Mesendoderm (in vitro differentiated cells): ENCODE results near the gene TMEM132D.
A peak's percentile ranks its signal among the peaks of the same experiment; 100 is the strongest.

Experiments
- DNase-seq: peaks from one replicate; pipeline ENCODE4 v3.0.0; 2013
- H2AK5ac ChIP-seq: 2 replicates; pipeline ENCODE4 v1.6.1; 2013; ENCODE audit warnings: low read length, inconsistent platforms
- H2BK120ac ChIP-seq: 2 replicates; pipeline ENCODE4 v1.6.1; 2013; ENCODE audit warnings: low read depth, mild to moderate bottlenecking, low read length, moderate library complexity, mixed read lengths
- H2BK15ac ChIP-seq: replicated peaks from 2 replicates; pipeline ENCODE4 v1.6.1; 2013; ENCODE audit warnings: low read depth, mild to moderate bottlenecking, moderate library complexity
- H2BK5ac ChIP-seq: 2 replicates; pipeline ENCODE4 v1.6.1; 2013; ENCODE audit warnings: low read length, inconsistent platforms
- H3K18ac ChIP-seq: 2 replicates; pipeline ENCODE4 v1.6.1; 2013; ENCODE audit warnings: mild to moderate bottlenecking, low read length, mixed read lengths
- H3K23ac ChIP-seq: one replicate; pipeline ENCODE4 v1.6.1; 2013; ENCODE audit warnings: low read length
- H3K27ac ChIP-seq: 2 replicates; pipeline ENCODE4 v1.5.1; 2013; ENCODE audit warnings: low read depth, mild to moderate bottlenecking, inconsistent platforms, low read length, moderate library complexity
- H3K27me3 ChIP-seq: 2 replicates; pipeline ENCODE4 v1.6.1; 2013; ENCODE audit warnings: low read length, control low read depth, mild to moderate bottlenecking, inconsistent platforms; ENCODE audit not compliant: insufficient read depth, poor library complexity
- H3K36me3 ChIP-seq: 2 replicates; pipeline ENCODE4 v1.6.1; 2013; ENCODE audit warnings: low read length, inconsistent platforms; ENCODE audit not compliant: control insufficient read depth, insufficient read depth
- H3K4ac ChIP-seq: one replicate; pipeline ENCODE4 v1.6.1; 2013; ENCODE audit warnings: low read depth, mild to moderate bottlenecking, low read length, moderate library complexity
- H3K4me1 ChIP-seq: 2 replicates; pipeline ENCODE4 v1.6.1; 2013; ENCODE audit warnings: low read depth, low read length, inconsistent platforms; ENCODE audit not compliant: control insufficient read depth
- H3K4me2 ChIP-seq: 2 replicates; pipeline ENCODE4 v1.6.1; 2013; ENCODE audit warnings: low read length
- H3K4me3 ChIP-seq: 2 replicates; pipeline ENCODE4 v1.5.1; 2013; ENCODE audit warnings: mild to moderate bottlenecking, low read length
- H3K56ac ChIP-seq: one replicate; pipeline ENCODE4 v1.6.1; 2013; ENCODE audit warnings: low read length
- H3K79me1 ChIP-seq: 2 replicates; pipeline ENCODE4 v1.6.1; 2013; ENCODE audit warnings: low read length, inconsistent platforms
- H3K79me2 ChIP-seq: 2 replicates; pipeline ENCODE4 v1.6.1; 2013; ENCODE audit warnings: mild to moderate bottlenecking, low read length; ENCODE audit not compliant: control insufficient read depth, insufficient read depth
- H3K9ac ChIP-seq: 2 replicates; pipeline ENCODE4 v1.6.1; 2013; ENCODE audit warnings: low read length, inconsistent platforms
- H4K5ac ChIP-seq: one replicate; pipeline ENCODE4 v1.6.1; 2013; ENCODE audit warnings: low read length
- H4K8ac ChIP-seq: one replicate; pipeline ENCODE4 v1.6.1; 2013; ENCODE audit warnings: low read depth, mild to moderate bottlenecking, control low read depth, low read length, moderate library complexity
- WGBS: extraction: QIAGEN DNeasy Blood & Tissue Kit; methylation state at CpG from one replicate; pipeline ENCODE4 v1.1.7; 2013; ENCODE audit warnings: low lambda C conversion rate, missing lambda C conversion rate; ENCODE audit not compliant: insufficient coverage; ENCODE audit errors: extremely low coverage; 5-methylcytosine and 5-hydroxymethylcytosine counted together

TMEM132D gene

DNA sequence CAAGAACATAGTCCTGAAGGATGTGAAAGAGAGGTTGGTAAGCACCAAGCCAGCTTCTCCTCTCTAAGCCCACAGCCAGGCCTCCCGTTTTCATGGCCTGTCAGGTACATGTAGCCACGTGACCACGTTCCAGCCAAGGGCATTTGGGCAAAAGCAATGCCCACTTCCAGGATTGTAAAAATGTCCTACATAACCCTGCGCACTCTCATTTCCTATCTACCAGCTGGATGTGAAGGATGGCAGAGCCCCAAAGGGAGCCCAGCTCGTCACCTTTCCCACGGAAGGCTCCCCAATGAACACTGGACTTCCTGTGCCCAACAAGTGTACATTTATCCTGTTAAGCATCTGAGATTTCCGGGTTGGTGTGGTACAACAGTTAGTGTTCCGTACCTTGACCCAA is 231.7 kb downstream of the TMEM132D start:
- H3K23ac ChIP-seq = no peak overlapping the region
- H4K8ac ChIP-seq = no peak overlapping the region
- H2BK5ac ChIP-seq = no peak overlapping the region
- H3K4me2 ChIP-seq = no peak overlapping the region
- H4K5ac ChIP-seq = no peak overlapping the region
- H3K27me3 ChIP-seq = no peaks in the 10 kb centered on the region
- H3K9ac ChIP-seq = no peak overlapping the region
- no CpG with 5 or more reads among the region's 8 CpGs for WGBS
- H3K18ac ChIP-seq = no peak overlapping the region
- H3K36me3 ChIP-seq = no peaks in the 10 kb centered on the region
- no peak overlapping the region for H3K56ac ChIP-seq
- H3K4ac ChIP-seq = no peak overlapping the region
- no peak for DNase-seq
- H3K79me1 ChIP-seq = no peaks in the 10 kb centered on the region
- no peak overlapping the region for H3K27ac ChIP-seq
- H2AK5ac ChIP-seq = no peak overlapping the region
- no peak overlapping the region for H2BK120ac ChIP-seq
- H3K4me1 ChIP-seq = no peaks in the 10 kb centered on the region
- no peak overlapping the region for H2BK15ac ChIP-seq
- no peaks in the 10 kb centered on the region for H3K79me2 ChIP-seq
- no peak overlapping the region for H3K4me3 ChIP-seq

DNA sequence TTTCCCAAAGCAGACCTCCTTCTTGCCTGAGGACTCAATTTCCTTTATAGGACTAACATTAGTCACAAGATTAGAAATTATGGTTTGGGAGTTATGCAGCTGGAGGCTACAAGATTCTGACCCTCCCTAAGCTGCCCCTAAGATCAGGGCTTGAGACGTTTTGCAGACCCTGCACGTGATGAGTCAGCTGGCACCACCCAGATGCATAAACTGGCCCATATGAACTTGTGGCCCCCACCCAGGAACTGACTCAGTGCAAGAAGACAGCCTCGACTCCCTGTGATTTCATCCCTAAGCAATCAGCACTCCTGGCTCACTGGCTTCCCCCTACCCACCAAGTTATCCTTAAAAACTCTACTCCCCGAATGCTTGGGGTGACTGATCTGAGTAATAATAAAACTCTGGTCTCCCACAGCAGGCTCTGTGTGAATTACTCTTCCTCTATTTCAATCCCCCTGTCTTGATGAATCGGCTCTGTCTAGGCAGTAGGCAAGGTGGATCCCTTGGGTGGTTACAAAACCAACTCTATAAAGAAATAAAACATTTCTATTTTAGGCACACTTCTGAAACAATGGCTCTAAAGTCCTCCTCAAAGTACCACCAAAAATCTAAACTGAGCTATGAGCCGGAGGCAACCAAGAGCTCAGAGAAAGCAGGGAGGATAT is 233.4 kb downstream of the TMEM132D start:
- Histone ChIP-seq H4K5ac (no peak overlapping the region), H4K8ac (no peak overlapping the region), H3K4me3 (no peak overlapping the region), H3K4me2 (no peak overlapping the region), H3K27me3 (no peaks in the 10 kb centered on the region), H3K56ac (no peak overlapping the region), H3K18ac (no peak overlapping the region), H2BK15ac (no peak overlapping the region), H2BK120ac (no peak overlapping the region), H3K4ac (no peak overlapping the region), H3K4me1 (no peaks in the 10 kb centered on the region), H3K79me2 (no peaks in the 10 kb centered on the region), H2BK5ac (no peak overlapping the region), H3K27ac (no peak overlapping the region), H3K79me1 (no peaks in the 10 kb centered on the region), H3K23ac (no peak overlapping the region), H3K9ac (no peak overlapping the region), H3K36me3 (no peaks in the 10 kb centered on the region), H2AK5ac (no peak overlapping the region)
- WGBS = no CpG with 5 or more reads among the region's 6 CpGs
- no peak for DNase-seq

DNA sequence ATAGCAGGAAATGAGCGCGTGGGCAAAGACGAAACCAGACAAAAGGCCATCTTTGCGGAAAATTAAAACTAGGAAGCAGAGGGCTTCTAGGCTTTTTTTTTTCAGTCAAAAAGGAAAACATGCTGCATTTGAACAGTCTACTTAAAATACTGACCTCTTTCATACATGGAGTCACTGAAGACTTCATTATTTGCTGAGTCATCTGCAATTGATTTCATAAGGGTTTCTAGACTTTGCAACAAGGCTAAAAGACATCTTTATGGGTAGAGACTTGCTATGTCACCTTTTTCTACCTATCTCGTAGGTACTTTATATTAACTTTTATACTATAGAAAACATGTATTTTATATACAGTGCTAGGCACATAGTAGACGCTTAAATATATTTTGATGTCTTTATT is 238.4 kb downstream of the TMEM132D start:
- no peak overlapping the region for H3K4me3 ChIP-seq
- WGBS = no CpG with 5 or more reads among the region's 6 CpGs
- DNase-seq = no peak

DNA sequence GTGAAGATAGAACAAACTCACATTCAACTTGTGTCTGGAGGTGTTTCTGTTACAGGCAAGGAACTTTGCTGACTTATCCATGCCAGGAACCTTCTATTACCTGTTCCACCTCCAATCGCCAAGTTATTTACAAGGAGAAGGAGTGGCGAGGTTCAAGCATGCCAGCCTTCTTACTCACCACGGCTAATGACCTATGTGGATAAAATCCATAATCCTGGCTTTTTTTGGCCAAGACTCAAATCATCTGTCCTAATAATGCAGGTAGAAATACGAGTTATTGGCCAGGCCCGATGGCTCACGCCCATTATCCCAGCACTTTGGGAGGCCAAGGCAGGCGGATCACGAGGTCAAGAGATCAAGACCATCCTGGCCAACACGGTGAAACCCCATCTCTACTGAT is 241.6 kb downstream of the TMEM132D start:
- no peak overlapping the region for H2BK5ac ChIP-seq
- no peak overlapping the region for H3K4me2 ChIP-seq
- no peak overlapping the region for H4K8ac ChIP-seq
- no peak for DNase-seq
- no peak overlapping the region for H2AK5ac ChIP-seq
- H3K79me2 ChIP-seq = no peaks in the 10 kb centered on the region
- no CpG with 5 or more reads among the region's 9 CpGs for WGBS
- H3K79me1 ChIP-seq = no peaks in the 10 kb centered on the region
- H4K5ac ChIP-seq = no peak overlapping the region
- no peak overlapping the region for H3K23ac ChIP-seq
- no peaks in the 10 kb centered on the region for H3K27me3 ChIP-seq
- H3K18ac ChIP-seq = no peak overlapping the region
- H3K27ac ChIP-seq = no peak overlapping the region
- H3K4ac ChIP-seq = no peak overlapping the region
- H3K36me3 ChIP-seq = peaks cover 1% of the 10 kb centered on the region
- no peak overlapping the region for H3K56ac ChIP-seq
- no peak overlapping the region for H2BK15ac ChIP-seq
- no peak overlapping the region for H2BK120ac ChIP-seq
- H3K4me1 ChIP-seq = peaks cover 10% of the 10 kb centered on the region
- H3K4me3 ChIP-seq = no peak overlapping the region
- no peak overlapping the region for H3K9ac ChIP-seq

More for the DNA sequence above, 238.4 kb downstream of the TMEM132D start:
- H4K8ac ChIP-seq = no peak overlapping the region
- no peak overlapping the region for H2BK15ac ChIP-seq
- no peak overlapping the region for H3K9ac ChIP-seq
- H3K18ac ChIP-seq = no peak overlapping the region
- no peak overlapping the region for H4K5ac ChIP-seq
- H3K27me3 ChIP-seq = no peaks in the 10 kb centered on the region
- H3K4ac ChIP-seq = no peak overlapping the region
- H3K79me1 ChIP-seq = no peaks in the 10 kb centered on the region
- H2BK5ac ChIP-seq = no peak overlapping the region
- no peak overlapping the region for H2AK5ac ChIP-seq
- H3K36me3 ChIP-seq = no peaks in the 10 kb centered on the region
- H2BK120ac ChIP-seq = no peak overlapping the region
- peaks cover 4% of the 10 kb centered on the region for H3K4me1 ChIP-seq
- no peak overlapping the region for H3K56ac ChIP-seq
- H3K4me2 ChIP-seq = no peak overlapping the region
- no peak overlapping the region for H3K23ac ChIP-seq
- H3K79me2 ChIP-seq = no peaks in the 10 kb centered on the region
- H3K27ac ChIP-seq = no peak overlapping the region

DNA sequence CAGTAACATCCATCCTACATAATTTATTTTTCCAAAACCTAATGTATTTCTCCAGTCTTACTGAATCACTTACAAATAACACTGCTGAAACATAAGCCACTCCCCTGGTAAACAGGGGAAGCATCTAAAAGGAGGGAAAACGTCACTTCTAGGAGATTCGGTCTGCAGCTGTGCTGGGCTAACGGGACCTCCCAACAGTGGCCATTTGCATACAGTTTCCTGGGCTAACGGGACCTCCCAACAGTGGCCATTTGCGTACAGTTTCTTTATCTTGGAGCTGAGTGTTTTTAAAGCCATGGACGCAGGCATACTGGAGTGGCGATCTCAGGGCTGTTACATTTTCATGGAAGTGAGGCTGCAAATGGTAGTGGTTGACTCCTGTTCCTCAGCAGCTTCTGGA is 242.9 kb downstream of the TMEM132D start:
- H3K23ac ChIP-seq = no peak overlapping the region
- no peaks in the 10 kb centered on the region for H3K79me1 ChIP-seq
- no peak overlapping the region for H3K4me2 ChIP-seq
- H3K4ac ChIP-seq = no peak overlapping the region
- H2BK5ac ChIP-seq = no peak overlapping the region
- no peak overlapping the region for H3K18ac ChIP-seq
- H3K56ac ChIP-seq = no peak overlapping the region
- no peak overlapping the region for H3K4me3 ChIP-seq
- no peak overlapping the region for H3K9ac ChIP-seq
- peaks cover 12% of the 10 kb centered on the region for H3K4me1 ChIP-seq
- H4K5ac ChIP-seq = no peak overlapping the region
- H3K27me3 ChIP-seq = no peaks in the 10 kb centered on the region
- no peak overlapping the region for H2BK15ac ChIP-seq
- no CpG with 5 or more reads among the region's 7 CpGs for WGBS
- H2BK120ac ChIP-seq = no peak overlapping the region
- H3K79me2 ChIP-seq = no peaks in the 10 kb centered on the region
- no peak overlapping the region for H4K8ac ChIP-seq
- H3K36me3 ChIP-seq = peaks cover 1% of the 10 kb centered on the region
- DNase-seq = peak; percentile 53
- H3K27ac ChIP-seq = no peak overlapping the region
- no peak overlapping the region for H2AK5ac ChIP-seq
